H1 (cell line): ENCODE measurements around the gene OSBP.

ENCODE experiments used
- BACH1 ChIP-seq: IDR thresholded peaks from 2 replicates; pipeline ENCODE4 v1.6.1; 2012; ENCODE audit warnings: low read length, improper control_type of control experiment
- BCL11A ChIP-seq, 2 experiments: IDR thresholded peaks; one replicate each; pipeline ENCODE4 v1.6.1; 2011; ENCODE audit warnings: low read depth in 2 of 2, low read length in 2 of 2, mild to moderate bottlenecking in 2 of 2
- CHD1 ChIP-seq: IDR thresholded peaks from 2 replicates; pipeline ENCODE4 v1.6.1; 2012; ENCODE audit warnings: low read depth, low read length, improper control_type of control experiment
- CREB1 ChIP-seq: IDR thresholded peaks from 2 replicates; pipeline ENCODE4 v1.6.1; 2012; ENCODE audit warnings: inconsistent platforms
- EZH2 ChIP-seq: fragments of 200-600 bp; sonication (generic); IDR thresholded peaks from 2 replicates; pipeline ENCODE4 v1.7.1; 2012; ENCODE audit warnings: low read depth, mild to moderate bottlenecking, moderate library complexity, low read length, inconsistent platforms; ENCODE audit not compliant: severe bottlenecking
- GABPA ChIP-seq: IDR thresholded peaks from 2 replicates; pipeline ENCODE4 v1.6.1; 2011; ENCODE audit warnings: mild to moderate bottlenecking, low read length, moderate library complexity, borderline replicate concordance; ENCODE audit not compliant: insufficient read depth
- JUN ChIP-seq: IDR thresholded peaks from 2 replicates; pipeline ENCODE4 v1.6.1; 2011; ENCODE audit warnings: low read depth, mild to moderate bottlenecking, improper control_type of control experiment, low read length
- POLR2A ChIP-seq, 2 experiments: IDR thresholded peaks; 1 replicate in 1 of 2; 2 replicates in 1 of 2; pipeline ENCODE4 v1.6.1; 2011; ENCODE audit warnings: low read depth in 2 of 2, low read length in 2 of 2, mild to moderate bottlenecking in 2 of 2; ENCODE audit errors: control extremely low read depth in 1 of 2
- RAD21 ChIP-seq, 2 experiments: IDR thresholded peaks in 1 of 2; conservative IDR thresholded peaks in 1 of 2; 2 replicates each; pipeline ENCODE4 v1.6.1; 2011; ENCODE audit warnings: low read depth in 2 of 2, low read length in 2 of 2, improper control_type of control experiment in 1 of 2, inconsistent platforms in 1 of 2, mild to moderate bottlenecking in 1 of 2, moderate library complexity in 1 of 2
- RXRA ChIP-seq: IDR thresholded peaks from 2 replicates; pipeline ENCODE4 v1.6.1; 2011; ENCODE audit warnings: low read depth, mild to moderate bottlenecking, low read length, moderate library complexity; ENCODE audit not compliant: insufficient read depth
- YY1 ChIP-seq: IDR thresholded peaks from 2 replicates; pipeline ENCODE4 v1.6.1; 2011; ENCODE audit warnings: low read depth, mild to moderate bottlenecking, low read length
- TF ChIP-seq, protein P1 (sequence below), 3 experiments: IDR thresholded peaks; 1 replicate in 2 of 3; 2 replicates in 1 of 3; pipeline versions ENCODE4 v1.5.1 to v1.6.1; 2011; ENCODE audit warnings: low read length in 3 of 3, mild to moderate bottlenecking in 3 of 3, inconsistent platforms in 2 of 3, low read depth in 1 of 3, moderate library complexity in 1 of 3; ENCODE audit not compliant: insufficient read depth in 1 of 3; ENCODE audit errors: control extremely low read depth in 1 of 3
- TF ChIP-seq, protein P2 (sequence below): IDR thresholded peaks from 2 replicates; pipeline ENCODE4 v1.6.1; 2012; ENCODE audit warnings: inconsistent platforms

DNA sequence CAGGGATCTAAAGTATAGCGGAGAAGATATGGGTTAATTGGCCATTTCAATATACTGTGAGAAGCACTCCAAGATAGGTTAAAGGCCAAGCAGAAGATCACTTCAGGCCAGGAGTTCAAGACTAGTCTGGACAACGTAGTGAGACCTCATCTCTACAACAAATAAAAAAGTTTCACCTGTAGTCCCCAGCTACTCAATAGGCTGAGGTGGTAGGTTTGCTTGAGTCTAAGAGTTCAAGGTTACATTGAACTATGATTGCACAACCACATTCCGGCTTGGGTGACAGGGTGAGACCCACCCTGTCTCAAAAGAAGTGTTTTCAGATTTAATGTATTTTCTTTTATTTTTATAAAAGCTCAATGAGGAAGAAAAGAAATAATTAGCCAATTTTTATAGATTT lies 27.8 kb upstream of the OSBP start:
- TF ChIP-seq, protein P1, sequence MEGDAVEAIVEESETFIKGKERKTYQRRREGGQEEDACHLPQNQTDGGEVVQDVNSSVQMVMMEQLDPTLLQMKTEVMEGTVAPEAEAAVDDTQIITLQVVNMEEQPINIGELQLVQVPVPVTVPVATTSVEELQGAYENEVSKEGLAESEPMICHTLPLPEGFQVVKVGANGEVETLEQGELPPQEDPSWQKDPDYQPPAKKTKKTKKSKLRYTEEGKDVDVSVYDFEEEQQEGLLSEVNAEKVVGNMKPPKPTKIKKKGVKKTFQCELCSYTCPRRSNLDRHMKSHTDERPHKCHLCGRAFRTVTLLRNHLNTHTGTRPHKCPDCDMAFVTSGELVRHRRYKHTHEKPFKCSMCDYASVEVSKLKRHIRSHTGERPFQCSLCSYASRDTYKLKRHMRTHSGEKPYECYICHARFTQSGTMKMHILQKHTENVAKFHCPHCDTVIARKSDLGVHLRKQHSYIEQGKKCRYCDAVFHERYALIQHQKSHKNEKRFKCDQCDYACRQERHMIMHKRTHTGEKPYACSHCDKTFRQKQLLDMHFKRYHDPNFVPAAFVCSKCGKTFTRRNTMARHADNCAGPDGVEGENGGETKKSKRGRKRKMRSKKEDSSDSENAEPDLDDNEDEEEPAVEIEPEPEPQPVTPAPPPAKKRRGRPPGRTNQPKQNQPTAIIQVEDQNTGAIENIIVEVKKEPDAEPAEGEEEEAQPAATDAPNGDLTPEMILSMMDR (IDR thresholded peaks at IDR 0.05; ENCODE audit: control extremely low read depth in 1 of 3, insufficient read depth in 1 of 3, low read depth in 1 of 3, low read length in 3 of 3) = no peak
- TF ChIP-seq JUN (no peak), GABPA (no peak), RAD21 (IDR thresholded peaks at IDR 0.05 in 1 of 2, conservative IDR thresholded peaks at IDR 0.05 in 1 of 2; ENCODE audit: low read depth in 2 of 2, low read length in 2 of 2) (no peak), EZH2 (no peak), BCL11A (IDR thresholded peaks at IDR 0.05; ENCODE audit: low read depth in 2 of 2, low read length in 2 of 2) (no peak), YY1 (no peak), RXRA (no peak), BACH1 (no peak), POLR2A (IDR thresholded peaks at IDR 0.05; ENCODE audit: control extremely low read depth in 1 of 2, low read depth in 2 of 2, low read length in 2 of 2) (no peak), CREB1 (no peak), CHD1 (no peak)
- TF ChIP-seq, protein P2, sequence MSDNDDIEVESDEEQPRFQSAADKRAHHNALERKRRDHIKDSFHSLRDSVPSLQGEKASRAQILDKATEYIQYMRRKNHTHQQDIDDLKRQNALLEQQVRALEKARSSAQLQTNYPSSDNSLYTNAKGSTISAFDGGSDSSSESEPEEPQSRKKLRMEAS = no peak
